OCI-LY3 (cell line): Measurements from ENCODE around the gene PTPRU.

Source experiments
- EZH2phosphoT487 ChIP-seq: fragments of 200-600 bp; shearing (Covaris generic); IDR thresholded peaks from 2 replicates; pipeline ENCODE4 v1.6.1; 2018; ENCODE audit warnings: antibody characterized with exemption, mixed run types, low read depth
- TF ChIP-seq, protein P1 (sequence below): fragments of 200-600, 300-600 bp; sonication (generic); IDR thresholded peaks from 2 replicates; pipeline ENCODE4 v1.5.1; 2014; ENCODE audit warnings: antibody characterized with exemption, low read length, low read depth

DNA sequence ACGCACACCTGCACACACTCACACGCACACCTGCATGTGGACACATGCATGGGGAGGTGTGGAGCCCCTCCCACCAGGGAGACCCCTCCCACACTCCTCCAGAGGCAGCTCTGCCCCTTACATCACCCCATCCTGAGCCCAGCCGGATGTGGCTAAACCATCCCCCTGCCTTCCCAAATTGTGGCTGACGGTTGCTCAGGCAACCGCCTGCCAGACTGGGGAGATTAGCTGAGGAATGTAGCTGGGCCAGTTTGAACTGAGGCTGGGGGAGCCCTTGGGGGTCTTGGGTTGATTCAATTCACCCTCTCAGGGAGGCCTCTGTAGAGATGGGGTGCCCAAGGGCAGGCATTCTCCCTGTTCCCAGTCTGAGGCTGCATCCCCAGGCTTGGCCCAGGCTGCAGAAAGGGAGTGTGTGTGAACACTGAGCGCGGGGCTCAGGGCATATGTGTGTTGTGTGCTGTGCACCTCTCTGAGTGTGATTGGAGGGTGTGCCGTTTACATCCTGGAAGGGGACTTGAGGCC is 12.9 kb downstream of the PTPRU start:
- TF ChIP-seq EZH2phosphoT487 = no peak
- TF ChIP-seq, protein P1, sequence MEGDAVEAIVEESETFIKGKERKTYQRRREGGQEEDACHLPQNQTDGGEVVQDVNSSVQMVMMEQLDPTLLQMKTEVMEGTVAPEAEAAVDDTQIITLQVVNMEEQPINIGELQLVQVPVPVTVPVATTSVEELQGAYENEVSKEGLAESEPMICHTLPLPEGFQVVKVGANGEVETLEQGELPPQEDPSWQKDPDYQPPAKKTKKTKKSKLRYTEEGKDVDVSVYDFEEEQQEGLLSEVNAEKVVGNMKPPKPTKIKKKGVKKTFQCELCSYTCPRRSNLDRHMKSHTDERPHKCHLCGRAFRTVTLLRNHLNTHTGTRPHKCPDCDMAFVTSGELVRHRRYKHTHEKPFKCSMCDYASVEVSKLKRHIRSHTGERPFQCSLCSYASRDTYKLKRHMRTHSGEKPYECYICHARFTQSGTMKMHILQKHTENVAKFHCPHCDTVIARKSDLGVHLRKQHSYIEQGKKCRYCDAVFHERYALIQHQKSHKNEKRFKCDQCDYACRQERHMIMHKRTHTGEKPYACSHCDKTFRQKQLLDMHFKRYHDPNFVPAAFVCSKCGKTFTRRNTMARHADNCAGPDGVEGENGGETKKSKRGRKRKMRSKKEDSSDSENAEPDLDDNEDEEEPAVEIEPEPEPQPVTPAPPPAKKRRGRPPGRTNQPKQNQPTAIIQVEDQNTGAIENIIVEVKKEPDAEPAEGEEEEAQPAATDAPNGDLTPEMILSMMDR = no peak
